H1 (cell line): ENCODE measurements around the gene R3HCC1L. TPM values are rescaled to one million over a fixed set of nuclear protein-coding genes. Genes with fewer than 3 reads are reported as not detected.
"Not testable (repeated sequence)": the region's sequence is repeated elsewhere in the genome, so short reads cannot be mapped to it uniquely, and the experiment has no call there.

Source experiments
- CTCF ChIA-PET: fragments of 300-600 bp; sonication (Branson Sonifier 250); formaldehyde crosslinking; loops from one replicate; lab custom pipeline; 2021; ENCODE audit not compliant: partially characterized antibody; lab: Charles Lee
- POLR2A ChIA-PET: fragments of 300-600 bp; sonication (Branson Sonifier 250); formaldehyde crosslinking; loops from one replicate; lab custom pipeline; 2021; ENCODE audit warnings: inconsistent platforms; ENCODE audit not compliant: partially characterized antibody; lab: Charles Lee
- DNase-seq, 2 experiments: peaks; one replicate each; pipeline versions ENCODE4 v3.0.0 to v3.0.0-alpha.2; 2010 to 2022; ENCODE audit warnings: low spot score in 2 of 2, low read depth in 1 of 2, mixed read lengths in 1 of 2
- FAIRE-seq: peaks from 2 replicates; lab custom pipeline; 2011; peaks lifted over from hg19 to GRCh38; lab: Jason Lieb, UNC
- H2AFZ ChIP-seq: 2 replicates; pipeline ENCODE4 v1.8.1; 2012; ENCODE audit warnings: low read length, inconsistent platforms
- H2AK5ac ChIP-seq: 2 replicates; pipeline ENCODE4 v1.6.1; 2013; ENCODE audit warnings: low read depth, low read length
- H2BK120ac ChIP-seq: replicated peaks from 2 replicates; pipeline ENCODE3; 2013; ENCODE audit warnings: low read depth, low read length, inconsistent platforms
- H2BK12ac ChIP-seq: 2 replicates; pipeline ENCODE4 v1.6.1; 2013; ENCODE audit warnings: low read depth, low read length
- H2BK15ac ChIP-seq: 2 replicates; pipeline ENCODE4 v1.6.1; 2013; ENCODE audit warnings: low read length
- H2BK20ac ChIP-seq: 2 replicates; pipeline ENCODE4 v1.6.1; 2013; ENCODE audit warnings: low read length
- H2BK5ac ChIP-seq: 2 replicates; pipeline ENCODE4 v1.6.1; 2013; ENCODE audit warnings: low read depth, low read length
- H3K14ac ChIP-seq: 2 replicates; pipeline ENCODE4 v1.6.1; 2013; ENCODE audit warnings: inconsistent platforms; ENCODE audit not compliant: insufficient read length
- H3K18ac ChIP-seq: 2 replicates; pipeline ENCODE4 v1.6.1; 2013; ENCODE audit warnings: low read length; ENCODE audit errors: extremely low read depth
- H3K23ac ChIP-seq: 2 replicates; pipeline ENCODE4 v1.6.1; 2013; ENCODE audit warnings: inconsistent platforms; ENCODE audit not compliant: insufficient read length
- H3K23me2 ChIP-seq: 2 replicates; pipeline ENCODE4 v1.6.1; 2013; ENCODE audit warnings: low read depth, low read length
- H3K27ac ChIP-seq: 2 replicates; pipeline ENCODE4 v1.6.1; 2011; ENCODE audit warnings: low read depth, low read length, inconsistent platforms
- H3K27me3 ChIP-seq, 4 experiments: replicated peaks in 1 of 4; 1 replicate in 1 of 4; 2 replicates in 3 of 4; pipeline versions ENCODE4 v1.6.1 to v1.8.1; 2011 to 2013; ENCODE audit warnings: low read length in 3 of 4, mild to moderate bottlenecking in 3 of 4, inconsistent platforms in 2 of 4, mixed read lengths in 2 of 4, moderate library complexity in 1 of 4; ENCODE audit not compliant: control insufficient read depth in 3 of 4, insufficient read depth in 3 of 4; ENCODE audit errors: extremely low read depth in 1 of 4
- H3K36me3 ChIP-seq, 4 experiments: 2 replicates each; pipeline versions ENCODE4 v1.6.1 to v1.8.1; 2011 to 2013; ENCODE audit warnings: mild to moderate bottlenecking in 4 of 4, low read length in 3 of 4, moderate library complexity in 2 of 4, control low read depth in 1 of 4, inconsistent platforms in 1 of 4; ENCODE audit not compliant: insufficient read depth in 4 of 4, control insufficient read depth in 2 of 4
- H3K4ac ChIP-seq: replicated peaks from 2 replicates; pipeline ENCODE3; 2013; ENCODE audit warnings: low read length, low read depth, mixed read lengths, inconsistent platforms; ENCODE audit not compliant: insufficient read length
- H3K4me1 ChIP-seq, 4 experiments: replicated peaks in 1 of 4; 1 replicate in 1 of 4; 2 replicates in 3 of 4; pipeline versions ENCODE4 v1.6.1 to v1.8.1; 2011 to 2013; ENCODE audit warnings: low read length in 3 of 4, inconsistent platforms in 2 of 4, mixed read lengths in 1 of 4; ENCODE audit not compliant: insufficient read depth in 4 of 4, control insufficient read depth in 3 of 4
- H3K4me2 ChIP-seq, 2 experiments: 2 replicates each; pipeline versions ENCODE4 v1.6.1 to v1.8.1; 2011 to 2013; ENCODE audit warnings: low read depth in 2 of 2, low read length in 2 of 2, control low read depth in 1 of 2, inconsistent platforms in 1 of 2, mild to moderate bottlenecking in 1 of 2; ENCODE audit not compliant: insufficient read depth in 1 of 2
- H3K4me3 ChIP-seq, 4 experiments: fragments of 200-600, 300-600 bp in 1 of 4; sonication (generic), shearing (Covaris generic), sonication (Bioruptor Twin) in 1 of 4; 2 replicates each; pipeline versions ENCODE4 v1.5.1 to v1.8.1; 2011 to 2016; ENCODE audit warnings: low read length in 4 of 4, low read depth in 3 of 4, control low read depth in 2 of 4, inconsistent platforms in 2 of 4, mild to moderate bottlenecking in 2 of 4, mixed read lengths in 1 of 4, moderate library complexity in 1 of 4; ENCODE audit not compliant: insufficient read depth in 2 of 4; ENCODE audit errors: extremely low read depth in 1 of 4
- H3K56ac ChIP-seq: replicated peaks from 2 replicates; pipeline ENCODE3; 2013; ENCODE audit warnings: low read depth, mild to moderate bottlenecking, mixed read lengths, low read length, inconsistent platforms; ENCODE audit not compliant: insufficient read length
- H3K79me1 ChIP-seq: 2 replicates; pipeline ENCODE4 v1.6.1; 2013; ENCODE audit warnings: low read depth, low read length, control low read depth
- H3K79me2 ChIP-seq, 2 experiments: 2 replicates each; pipeline versions ENCODE4 v1.6.1 to v1.8.1; 2012 to 2013; ENCODE audit warnings: low read length in 2 of 2, mild to moderate bottlenecking in 2 of 2, inconsistent platforms in 1 of 2; ENCODE audit not compliant: insufficient read depth in 2 of 2, control insufficient read depth in 1 of 2
- H3K9ac ChIP-seq, 4 experiments: replicated peaks in 1 of 4; 1 replicate in 1 of 4; 2 replicates in 3 of 4; pipeline versions ENCODE4 v1.6.1 to v1.8.1; 2011 to 2013; ENCODE audit warnings: low read depth in 3 of 4, low read length in 3 of 4, control low read depth in 2 of 4, mild to moderate bottlenecking in 2 of 4, moderate library complexity in 2 of 4, inconsistent platforms in 1 of 4; ENCODE audit errors: extremely low read depth in 1 of 4
- H3K9me3 ChIP-seq, 2 experiments: 2 replicates each; pipeline versions ENCODE4 v1.6.1 to v1.8.1; 2012 to 2013; ENCODE audit warnings: mild to moderate bottlenecking in 2 of 2, moderate library complexity in 2 of 2, control low read depth in 1 of 2, inconsistent platforms in 1 of 2, low read depth in 1 of 2, low read length in 1 of 2, mixed read lengths in 1 of 2; ENCODE audit not compliant: insufficient read depth in 2 of 2
- H4K20me1 ChIP-seq, 2 experiments: replicated peaks in 1 of 2; 2 replicates each; pipeline versions ENCODE3 to v1.8.1; 2011 to 2013; ENCODE audit warnings: inconsistent platforms in 2 of 2, low read length in 2 of 2, mild to moderate bottlenecking in 1 of 2; ENCODE audit not compliant: insufficient read depth in 2 of 2, control insufficient read depth in 1 of 2
- H4K5ac ChIP-seq: 2 replicates; pipeline ENCODE4 v1.6.1; 2013; ENCODE audit warnings: low read length, low read depth, mixed read lengths, inconsistent platforms; ENCODE audit not compliant: insufficient read length
- H4K8ac ChIP-seq: 2 replicates; pipeline ENCODE4 v1.8.0; 2013; ENCODE audit warnings: mild to moderate bottlenecking, moderate library complexity, low read length, inconsistent platforms; ENCODE audit not compliant: insufficient read depth; ENCODE audit errors: extremely low read depth
- H4K91ac ChIP-seq: replicated peaks from 2 replicates; pipeline ENCODE3; 2013; ENCODE audit warnings: low read length, mixed read lengths, inconsistent platforms; ENCODE audit not compliant: insufficient read length
- WGBS, 2 experiments: shearing (Covaris generic) in 1 of 2; methylation state at CpG; one replicate each; pipeline versions ENCODE4 v1.1.6 to v1.1.7; 2013 to 2015; ENCODE audit warnings: low lambda C conversion rate in 2 of 2, mixed read lengths in 2 of 2, inconsistent platforms in 1 of 2, low coverage in 1 of 2, missing lambda C conversion rate in 1 of 2; ENCODE audit not compliant: insufficient replicate concordance in 2 of 2, insufficient coverage in 1 of 2, insufficient read length in 1 of 2; ENCODE audit errors: extremely low coverage in 1 of 2, missing lambda C conversion rate in 1 of 2; 5-methylcytosine and 5-hydroxymethylcytosine counted together
- polyA plus RNA-seq, 7 experiments: library from polyadenylated mRNA; depleted of rRNA in 3 of 7; stranded (reverse) in 5 of 7; unstranded in 2 of 7; fragments of >200 nt in 5 of 7; fragments of 200-250 nt in 2 of 7; gene quantifications; 1 replicate in 5 of 7; 2 replicates in 1 of 7; 4 replicates in 1 of 7; pipeline versions ENCODE4 v1.2.1 to v1.2.3, GENCODE V29; 2011 to 2013; ENCODE audit warnings: missing spikeins in 2 of 7, mixed read lengths in 2 of 7
- total RNA-seq: library from RNA; stranded (reverse); fragmentation: NEBNext Ultra II Directional; extraction: Animal tissue kit (Norgen Biotek cat#: 25700); gene quantifications from 2 replicates; pipeline ENCODE4 v1.2.1, GENCODE V29; 2021

R3HCC1L gene
- total and polyA plus RNA-seq, 2 of the 8 experiments (the other 6 are each of a cell fraction or from before 2014, with no cell fraction given): 6.9 to 13.9 TPM

DNA sequence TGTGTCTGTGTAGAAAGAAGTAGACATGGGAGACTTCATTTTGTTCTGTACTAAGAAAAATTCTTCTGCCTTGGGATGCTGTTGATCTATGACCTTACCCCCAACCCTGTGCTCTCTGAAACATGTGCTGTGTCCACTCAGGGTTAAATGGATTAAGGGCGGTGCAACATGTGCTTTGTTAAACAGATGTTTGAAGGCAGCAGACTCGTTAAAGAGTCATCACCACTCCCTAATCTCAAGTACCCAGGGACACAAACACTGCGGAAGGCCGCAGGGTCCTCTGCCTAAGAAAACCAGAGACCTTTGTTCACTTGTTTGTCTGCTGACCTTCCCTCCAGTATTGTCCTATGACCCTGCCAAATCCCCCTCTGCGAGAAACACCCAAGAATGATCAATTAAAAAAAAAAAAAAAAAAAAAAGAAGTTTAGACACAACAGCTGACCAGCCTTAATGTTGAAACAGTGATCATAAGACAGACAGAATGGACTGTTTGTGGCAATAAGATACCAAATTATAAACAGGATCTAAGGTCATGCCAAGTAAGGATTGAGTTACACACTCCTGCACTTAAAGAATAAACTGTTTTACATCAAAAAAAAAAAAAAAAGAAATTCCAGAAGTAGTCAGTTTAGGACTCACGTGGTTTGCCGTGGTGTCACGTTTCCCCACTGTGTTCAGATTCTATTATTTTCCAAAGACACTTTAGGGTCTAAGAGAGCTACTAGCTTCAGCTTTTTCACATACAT lies 18.9 kb downstream of the R3HCC1L start:
- H2AK5ac ChIP-seq, H2BK20ac ChIP-seq, H3K4me3 ChIP-seq, FAIRE-seq, H3K4ac ChIP-seq, H4K20me1 ChIP-seq, H3K23ac ChIP-seq, H3K27me3 ChIP-seq, H4K91ac ChIP-seq, H3K18ac ChIP-seq, H3K79me1 ChIP-seq, H4K5ac ChIP-seq, H2BK120ac ChIP-seq, H2AFZ ChIP-seq, H4K8ac ChIP-seq, POLR2A ChIA-PET, H3K4me1 ChIP-seq, H2BK5ac ChIP-seq, H3K27ac ChIP-seq, H3K23me2 ChIP-seq, H2BK15ac ChIP-seq, DNase-seq, H3K36me3 ChIP-seq, H3K14ac ChIP-seq, H3K9ac ChIP-seq, H3K4me2 ChIP-seq, H3K56ac ChIP-seq, H2BK12ac ChIP-seq: not testable (repeated sequence)
- H3K9me3 ChIP-seq: peaks cover 11 to 23% of the 10 kb centered on the region in 2 experiments; a peak in 3 of 4 replicates
- WGBS, 2 experiments: 88% methylated on average over 8 of the region's 8 CpGs; no CpG with 5 or more reads in 1 of the 2 experiments
- H3K79me2 ChIP-seq: peaks cover 6 to 53% of the 10 kb centered on the region in 2 experiments; a peak in 3 of 4 replicates
- CTCF ChIA-PET: interaction anchor here (0.7 kb wide), 2 partner anchors 11 to 17 kb away, joined by 3 to 4 read pairs; no protein-coding TSS in a partner anchor
